Hindlimb muscle (tissue), 1 donor: ENCODE results near the gene NOL4L. TPM values are rescaled to one million over a fixed set of nuclear protein-coding genes. Genes with fewer than 3 reads are reported as not detected.

Experiments
- DNase-seq: peaks from one replicate; pipeline ENCODE4 v3.0.0-alpha.2; 2013
- polyA plus RNA-seq: library from polyadenylated mRNA; unstranded; fragments of 120-200 nt; gene quantifications from one replicate; pipeline ENCODE4 v1.2.1, GENCODE V29; 2013; ENCODE audit not compliant: insufficient read length

NOL4L gene
- polyA plus RNA-seq, 1 donor, result 17.6 TPM

DNA sequence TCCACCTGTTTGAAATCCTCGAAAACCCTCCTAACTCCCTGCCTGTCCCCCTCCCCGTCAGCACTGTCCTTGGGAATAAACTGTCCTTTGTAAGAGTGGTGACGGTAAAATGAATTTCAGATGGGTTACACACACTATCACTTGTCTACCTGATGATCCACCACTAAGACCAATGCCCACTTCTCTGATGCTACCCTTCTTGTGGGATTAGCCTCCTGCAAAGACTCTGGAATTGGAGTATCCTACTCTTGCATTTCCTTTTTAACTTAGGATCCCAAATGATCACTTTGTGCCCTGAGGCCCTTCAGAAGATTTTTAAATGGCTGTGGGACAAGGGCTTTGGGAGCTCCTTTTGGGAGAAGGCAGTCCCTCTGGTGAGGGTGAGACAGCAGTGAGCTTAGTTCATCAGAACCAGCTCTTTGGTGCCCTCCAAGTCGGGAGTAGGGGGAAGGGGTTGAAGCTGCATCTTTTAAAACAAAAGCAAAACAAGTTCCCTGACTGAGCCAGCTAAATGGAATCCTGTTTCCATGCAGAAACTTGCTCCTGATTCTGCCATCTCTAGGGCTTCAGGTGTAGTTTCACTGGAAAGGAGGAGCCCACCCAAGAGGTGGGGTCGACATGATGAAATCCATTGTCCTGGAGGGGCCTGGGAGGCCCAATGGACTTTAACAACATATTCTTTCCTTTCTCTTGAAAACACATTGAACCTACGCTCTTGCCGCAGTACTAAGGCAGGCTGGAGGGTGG lies 140.5 kb downstream of the NOL4L start:
- no peak for DNase-seq

GRCh38 chr20:32443386-32443974 lies 141.7 kb downstream of the NOL4L start:
- no peak for DNase-seq

DNA sequence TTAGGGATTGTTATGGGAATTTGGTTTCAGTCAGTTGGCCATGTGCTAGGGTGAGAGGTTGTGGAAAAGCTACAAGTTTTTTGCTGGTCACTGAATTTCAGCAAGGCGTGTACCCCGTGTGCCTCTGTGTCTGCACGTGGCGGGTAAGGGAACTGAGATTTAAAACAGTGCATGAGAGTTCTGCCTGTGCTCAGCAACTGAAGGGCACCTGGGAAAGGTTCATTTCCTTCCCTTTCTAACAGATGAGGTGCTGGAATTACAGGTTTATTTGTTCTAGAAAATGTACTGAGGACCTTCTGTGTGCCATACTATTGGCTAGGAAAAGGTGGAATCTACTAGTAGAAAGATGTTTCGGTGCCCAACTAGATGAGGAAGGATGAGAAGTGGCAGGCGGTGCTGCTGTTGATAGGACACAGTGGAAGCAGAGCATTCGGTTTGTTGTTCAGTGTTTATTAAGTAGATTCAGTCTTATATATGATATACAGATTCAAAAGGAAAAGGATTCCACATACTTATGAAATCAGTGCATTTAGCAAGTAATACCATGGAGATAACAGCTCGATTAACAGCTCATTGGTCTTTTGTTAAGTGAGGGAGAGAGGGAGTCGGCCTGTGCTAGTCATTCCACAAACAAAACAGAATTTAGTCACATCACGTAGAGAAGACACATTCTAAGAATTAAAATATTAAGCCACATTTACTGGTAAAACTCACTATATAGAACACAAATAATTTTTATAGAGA lies 142.3 kb downstream of the NOL4L start:
- no peak for DNase-seq

- DNase-seq, result no peak
These were observed 143.5 kb downstream of the NOL4L start for GRCh38 chr20:32441638-32442037.

DNA sequence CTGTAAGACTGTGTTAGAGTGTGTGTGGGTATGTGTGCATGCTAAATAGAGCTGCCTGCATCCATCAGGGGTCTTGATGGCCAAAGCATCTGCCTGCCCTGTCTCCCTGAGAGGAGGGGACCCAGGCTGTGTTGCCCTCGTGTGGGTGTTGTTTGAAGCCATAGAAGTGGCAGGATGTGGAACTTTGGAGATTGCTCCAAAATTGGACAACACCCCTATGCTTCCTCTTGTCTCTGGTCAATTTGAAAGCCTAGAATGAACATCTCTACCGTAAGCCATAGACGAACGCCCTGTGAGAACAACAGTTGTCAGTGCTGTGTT lies 144.4 kb downstream of the NOL4L start:
- no peak for DNase-seq

- no peak for DNase-seq
These were observed 144.9 kb downstream of the NOL4L start for GRCh38 chr20:32440069-32440757.

DNA sequence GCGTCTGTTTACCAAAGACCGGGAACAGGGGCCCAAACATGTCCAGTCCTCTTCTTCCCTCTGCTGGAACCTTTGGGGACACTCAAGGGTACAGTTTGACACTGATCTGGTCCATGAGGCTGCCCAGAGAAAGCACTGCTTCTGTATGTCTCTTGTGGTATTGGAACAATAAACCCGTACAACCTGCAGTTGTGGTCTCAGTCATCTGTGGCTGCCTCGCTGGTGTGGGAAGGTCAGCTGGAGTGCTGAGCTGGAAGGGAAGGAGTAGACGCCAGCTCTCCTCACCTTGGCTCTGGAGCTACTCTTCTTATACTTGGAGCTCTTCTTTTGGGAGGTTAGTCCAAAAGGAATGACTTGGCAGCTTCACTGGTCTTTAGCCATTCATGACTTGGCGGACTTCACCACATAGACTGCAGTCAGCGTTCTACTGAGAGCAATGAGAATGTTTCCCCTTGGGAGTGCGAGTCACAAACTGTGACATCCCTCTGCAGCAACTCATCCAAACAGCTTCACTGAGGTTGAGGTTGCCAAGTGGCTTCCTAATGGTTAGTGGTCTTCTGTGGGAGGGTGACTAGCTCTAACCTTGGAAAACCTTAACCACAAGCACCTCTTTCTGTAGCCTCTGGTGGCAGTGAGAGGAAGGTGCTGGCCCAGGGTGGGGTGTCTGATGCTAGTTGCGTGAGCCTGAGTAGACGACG lies 145.9 kb downstream of the NOL4L start:
- no peak for DNase-seq

- DNase-seq, result no peak
These were observed 146.7 kb downstream of the NOL4L start for GRCh38 chr20:32438331-32438858.

DNA sequence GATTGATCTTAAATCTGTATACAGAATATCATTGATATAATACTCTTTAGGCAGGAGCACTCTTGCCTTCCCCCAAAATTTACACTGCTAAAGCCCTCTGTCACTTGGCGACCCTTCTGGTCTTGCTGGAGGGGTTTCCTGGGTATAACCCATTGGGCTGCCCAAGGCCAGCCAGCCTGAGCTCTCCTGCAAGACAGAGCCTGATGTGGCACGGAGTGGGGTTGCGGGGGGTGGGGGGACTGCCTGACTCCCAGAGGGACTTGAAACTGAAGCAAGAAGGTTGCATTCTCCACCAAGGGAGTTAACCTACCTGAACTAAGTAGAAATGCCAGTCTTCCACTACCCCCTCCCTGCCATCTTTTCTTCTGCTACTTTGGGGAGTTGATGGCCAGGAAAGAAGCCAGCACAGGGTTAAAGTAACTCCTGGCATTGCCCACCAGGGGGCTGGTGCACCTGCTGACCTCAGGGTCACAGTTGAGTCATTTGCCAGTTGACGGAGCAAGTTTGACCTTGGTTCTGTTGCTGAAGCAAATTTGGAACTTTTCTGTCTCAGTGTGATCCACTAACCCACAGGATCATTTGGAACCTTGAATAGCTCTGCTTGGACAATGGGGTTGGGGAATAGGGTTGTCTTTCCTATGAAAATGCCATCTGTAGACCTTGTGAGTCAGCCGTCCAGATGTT lies 147.6 kb downstream of the NOL4L start:
- DNase-seq, result no peak

DNA sequence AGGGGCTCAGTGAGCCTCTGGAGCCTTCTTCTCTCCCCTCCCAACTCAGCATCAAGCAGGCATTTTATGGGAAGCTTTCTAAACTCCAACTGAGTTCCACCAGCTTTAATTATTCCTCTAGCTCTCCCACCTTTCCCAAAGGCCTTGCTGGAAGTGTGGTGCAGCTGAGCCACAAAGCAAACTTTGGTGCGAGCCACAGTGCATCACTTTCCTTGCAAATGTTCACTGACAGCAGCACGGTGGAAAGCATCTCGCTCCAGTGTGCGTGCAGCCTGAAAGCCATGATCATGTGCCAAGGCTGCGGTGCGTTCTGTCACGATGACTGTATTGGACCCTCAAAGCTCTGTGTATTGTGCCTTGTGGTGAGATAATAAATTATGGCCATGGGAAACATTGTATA lies 148.2 kb downstream of the NOL4L start:
- DNase-seq, result no peak

- no peak for DNase-seq
These were observed 148.8 kb downstream of the NOL4L start for GRCh38 chr20:32436142-32436861.

GRCh38 chr20:32435449-32436107 lies 149.6 kb downstream of the NOL4L start:
- DNase-seq, result no peak

DNA sequence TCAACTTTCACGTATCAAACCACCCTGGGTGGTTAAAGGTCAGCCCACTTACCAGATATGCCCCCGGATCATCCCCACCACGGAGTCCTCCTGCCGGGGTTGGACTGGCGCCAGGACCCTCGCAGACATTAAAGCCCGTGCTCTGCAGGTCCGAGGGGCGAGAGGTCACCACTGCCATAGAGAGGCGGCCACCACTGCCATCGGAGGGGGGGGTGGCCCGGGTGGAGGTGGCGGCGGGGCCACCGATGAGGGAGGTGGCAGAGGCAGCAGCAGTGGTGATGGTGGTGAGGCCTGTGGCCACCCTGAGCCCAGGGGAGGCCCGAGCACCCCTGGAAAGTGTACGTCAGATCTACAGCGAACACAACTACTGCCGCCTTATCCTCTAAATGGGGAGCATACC lies 150.7 kb downstream of the NOL4L start:
- no peak for DNase-seq

GRCh38 chr20:32433311-32434021 lies 151.7 kb downstream of the NOL4L start:
- DNase-seq, result no peak

DNA sequence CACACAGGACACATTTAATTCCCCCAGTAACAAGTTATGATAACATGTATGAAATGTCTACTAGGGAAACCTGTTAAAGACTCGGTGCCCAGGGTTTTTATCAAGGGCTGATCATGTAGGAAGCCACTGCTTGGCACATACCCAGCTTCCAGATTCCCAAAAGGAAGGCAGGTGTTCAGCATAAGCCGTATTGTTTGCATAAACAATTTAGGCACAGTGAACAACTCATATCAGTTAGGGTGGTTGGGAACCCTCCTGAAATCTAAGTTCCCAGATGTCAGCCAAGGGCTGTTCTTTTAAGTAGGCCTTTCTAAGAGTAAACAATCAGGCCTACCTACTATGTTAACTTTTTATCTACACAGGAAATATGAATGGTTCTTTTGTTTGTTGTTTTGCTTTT lies 152.9 kb downstream of the NOL4L start:
- no peak for DNase-seq

DNA sequence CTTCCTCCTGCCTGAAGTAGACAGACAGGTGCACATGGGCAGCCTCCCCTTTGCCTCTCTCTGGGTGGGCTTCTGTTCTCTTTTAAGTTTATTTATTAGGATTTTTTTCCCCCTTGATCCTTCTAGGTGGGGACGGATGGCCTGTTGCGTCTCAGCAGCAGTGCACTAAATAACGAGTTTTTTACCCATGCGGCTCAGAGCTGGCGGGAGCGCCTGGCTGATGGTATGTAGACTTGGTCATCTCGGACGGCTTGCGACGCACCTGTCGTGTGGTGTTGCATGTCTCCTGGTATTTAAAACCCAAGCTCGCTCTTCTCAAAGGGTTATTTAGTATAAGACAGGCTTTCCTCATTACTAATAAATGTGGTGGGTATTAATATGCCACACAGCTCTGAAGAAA lies 153.7 kb downstream of the NOL4L start:
- DNase-seq, result no peak

GRCh38 chr20:32429745-32430360 lies 155.3 kb downstream of the NOL4L start:
- DNase-seq, result no peak

GRCh38 chr20:32429343-32429742 lies 155.8 kb downstream of the NOL4L start:
- DNase-seq, result no peak

DNA sequence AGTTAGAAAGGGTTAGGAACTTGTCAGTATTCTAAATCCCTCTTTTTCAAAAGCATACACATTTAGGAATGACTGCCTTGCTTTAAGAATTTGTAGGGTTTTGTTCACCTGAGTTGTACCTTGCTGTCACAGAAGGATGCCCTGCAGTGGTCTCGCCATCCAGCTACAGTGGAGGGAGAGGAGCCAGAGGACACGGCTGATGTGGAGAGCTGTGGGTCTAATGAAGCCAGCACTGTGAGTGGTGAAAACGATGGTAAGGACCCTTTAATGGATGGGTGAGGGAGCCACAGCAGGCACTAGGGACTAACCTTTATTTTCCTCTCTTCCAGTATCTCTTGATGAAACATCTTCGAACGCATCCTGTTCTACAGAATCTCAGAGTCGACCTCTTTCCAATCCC lies 157.1 kb downstream of the NOL4L start:
- DNase-seq, result no peak
